ENCODE measurements around the gene ENOX1. TPM values are rescaled to one million over a fixed set of nuclear protein-coding genes. Genes with fewer than 3 reads are reported as not detected.

ENOX1 gene
- total RNA-seq, 1 experiment from 2014 or later, result 0.26 TPM

DNA sequence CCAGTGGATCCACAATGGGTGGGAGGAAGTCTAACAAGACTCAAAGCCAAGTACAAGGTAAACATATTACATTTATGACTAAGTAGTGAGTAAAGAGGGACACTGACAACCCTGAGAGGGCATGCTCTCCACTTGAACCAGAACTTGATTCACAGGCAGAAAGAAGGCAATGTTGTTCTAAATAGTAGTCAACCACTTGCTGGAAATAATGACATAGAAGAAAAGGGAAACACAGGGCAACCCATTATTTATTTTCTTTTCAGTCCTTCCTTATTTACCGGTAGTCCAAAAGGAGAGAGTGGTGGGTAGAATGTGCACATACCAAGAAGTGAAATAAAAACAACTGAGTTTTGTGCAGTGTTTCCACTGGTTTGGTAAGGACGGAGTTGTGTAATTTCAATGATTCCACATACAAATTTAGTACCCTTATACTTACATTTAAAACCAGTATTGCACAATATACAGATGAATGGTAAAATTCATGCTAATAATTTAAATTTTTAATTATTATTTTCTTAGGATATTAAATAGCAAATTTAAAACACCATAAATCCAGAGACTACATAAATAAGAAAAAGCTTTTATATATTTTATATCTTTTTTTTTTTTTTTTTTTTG lies 65.9 kb downstream of the ENOX1 start (continued):
- TF ChIP-seq, protein P1, sequence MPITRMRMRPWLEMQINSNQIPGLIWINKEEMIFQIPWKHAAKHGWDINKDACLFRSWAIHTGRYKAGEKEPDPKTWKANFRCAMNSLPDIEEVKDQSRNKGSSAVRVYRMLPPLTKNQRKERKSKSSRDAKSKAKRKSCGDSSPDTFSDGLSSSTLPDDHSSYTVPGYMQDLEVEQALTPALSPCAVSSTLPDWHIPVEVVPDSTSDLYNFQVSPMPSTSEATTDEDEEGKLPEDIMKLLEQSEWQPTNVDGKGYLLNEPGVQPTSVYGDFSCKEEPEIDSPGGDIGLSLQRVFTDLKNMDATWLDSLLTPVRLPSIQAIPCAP (CRISPR knock-in tag; IDR thresholded peaks at IDR 0.05), result no peak
- no peak for TF ChIP-seq IRF2 (CRISPR knock-in tag; IDR thresholded peaks at IDR 0.05; ENCODE audit: borderline replicate concordance, low read depth)
- no peak for TF ChIP-seq SMAD4 (CRISPR knock-in tag; IDR thresholded peaks at IDR 0.05)
- TF ChIP-seq, protein P2, sequence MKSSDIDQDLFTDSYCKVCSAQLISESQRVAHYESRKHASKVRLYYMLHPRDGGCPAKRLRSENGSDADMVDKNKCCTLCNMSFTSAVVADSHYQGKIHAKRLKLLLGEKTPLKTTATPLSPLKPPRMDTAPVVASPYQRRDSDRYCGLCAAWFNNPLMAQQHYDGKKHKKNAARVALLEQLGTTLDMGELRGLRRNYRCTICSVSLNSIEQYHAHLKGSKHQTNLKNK (CRISPR knock-in tag; IDR thresholded peaks at IDR 0.05), result no peak
- TF ChIP-seq, protein P3, sequence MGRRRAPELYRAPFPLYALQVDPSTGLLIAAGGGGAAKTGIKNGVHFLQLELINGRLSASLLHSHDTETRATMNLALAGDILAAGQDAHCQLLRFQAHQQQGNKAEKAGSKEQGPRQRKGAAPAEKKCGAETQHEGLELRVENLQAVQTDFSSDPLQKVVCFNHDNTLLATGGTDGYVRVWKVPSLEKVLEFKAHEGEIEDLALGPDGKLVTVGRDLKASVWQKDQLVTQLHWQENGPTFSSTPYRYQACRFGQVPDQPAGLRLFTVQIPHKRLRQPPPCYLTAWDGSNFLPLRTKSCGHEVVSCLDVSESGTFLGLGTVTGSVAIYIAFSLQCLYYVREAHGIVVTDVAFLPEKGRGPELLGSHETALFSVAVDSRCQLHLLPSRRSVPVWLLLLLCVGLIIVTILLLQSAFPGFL (CRISPR knock-in tag; IDR thresholded peaks at IDR 0.05; ENCODE audit: borderline replicate concordance), result no peak
- TF ChIP-seq, protein P4, sequence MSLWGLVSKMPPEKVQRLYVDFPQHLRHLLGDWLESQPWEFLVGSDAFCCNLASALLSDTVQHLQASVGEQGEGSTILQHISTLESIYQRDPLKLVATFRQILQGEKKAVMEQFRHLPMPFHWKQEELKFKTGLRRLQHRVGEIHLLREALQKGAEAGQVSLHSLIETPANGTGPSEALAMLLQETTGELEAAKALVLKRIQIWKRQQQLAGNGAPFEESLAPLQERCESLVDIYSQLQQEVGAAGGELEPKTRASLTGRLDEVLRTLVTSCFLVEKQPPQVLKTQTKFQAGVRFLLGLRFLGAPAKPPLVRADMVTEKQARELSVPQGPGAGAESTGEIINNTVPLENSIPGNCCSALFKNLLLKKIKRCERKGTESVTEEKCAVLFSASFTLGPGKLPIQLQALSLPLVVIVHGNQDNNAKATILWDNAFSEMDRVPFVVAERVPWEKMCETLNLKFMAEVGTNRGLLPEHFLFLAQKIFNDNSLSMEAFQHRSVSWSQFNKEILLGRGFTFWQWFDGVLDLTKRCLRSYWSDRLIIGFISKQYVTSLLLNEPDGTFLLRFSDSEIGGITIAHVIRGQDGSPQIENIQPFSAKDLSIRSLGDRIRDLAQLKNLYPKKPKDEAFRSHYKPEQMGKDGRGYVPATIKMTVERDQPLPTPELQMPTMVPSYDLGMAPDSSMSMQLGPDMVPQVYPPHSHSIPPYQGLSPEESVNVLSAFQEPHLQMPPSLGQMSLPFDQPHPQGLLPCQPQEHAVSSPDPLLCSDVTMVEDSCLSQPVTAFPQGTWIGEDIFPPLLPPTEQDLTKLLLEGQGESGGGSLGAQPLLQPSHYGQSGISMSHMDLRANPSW (CRISPR knock-in tag; conservative IDR thresholded peaks at IDR 0.05; ENCODE audit: low read depth), result no peak
- no peak for TF ChIP-seq CREM (CRISPR knock-in tag; IDR thresholded peaks at IDR 0.05)

DNA sequence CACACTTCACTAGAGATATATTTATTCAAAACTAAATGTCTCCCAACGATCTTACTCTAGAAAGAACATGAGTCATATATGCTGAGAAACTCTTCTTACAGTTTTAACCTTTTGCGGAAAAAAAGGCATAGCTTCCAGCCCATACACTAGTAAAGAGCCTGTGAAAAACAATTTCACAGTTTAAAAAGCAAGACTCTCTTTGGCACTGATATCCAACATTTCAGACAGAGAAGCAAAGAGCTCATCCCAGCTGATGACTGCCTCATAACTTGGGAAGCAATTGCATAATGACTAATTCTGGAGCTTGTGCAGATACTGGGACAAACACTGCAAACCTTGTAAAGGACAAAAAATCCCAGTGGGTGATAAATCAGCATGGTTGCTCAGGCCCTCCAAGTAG lies 88.0 kb downstream of the ENOX1 start:
- Mint-ChIP-seq H3K27ac (no peak overlapping the region), H3K27me3 (ENCODE audit: low read depth) (peaks cover 17% of the 10 kb centered on the region), H3K36me3 (no peaks in the 10 kb centered on the region), H3K4me3 (no peak overlapping the region), H3K9me3 (no peaks in the 10 kb centered on the region), H3K4me1 (peaks cover 12% of the 10 kb centered on the region)
- ATAC-seq, result no peak
- no peak for DNase-seq (ENCODE audit: low spot score)
- ChIA-PET POLR2A (no interaction called here), CTCF (no interaction called here)
- TF ChIP-seq, protein P5, sequence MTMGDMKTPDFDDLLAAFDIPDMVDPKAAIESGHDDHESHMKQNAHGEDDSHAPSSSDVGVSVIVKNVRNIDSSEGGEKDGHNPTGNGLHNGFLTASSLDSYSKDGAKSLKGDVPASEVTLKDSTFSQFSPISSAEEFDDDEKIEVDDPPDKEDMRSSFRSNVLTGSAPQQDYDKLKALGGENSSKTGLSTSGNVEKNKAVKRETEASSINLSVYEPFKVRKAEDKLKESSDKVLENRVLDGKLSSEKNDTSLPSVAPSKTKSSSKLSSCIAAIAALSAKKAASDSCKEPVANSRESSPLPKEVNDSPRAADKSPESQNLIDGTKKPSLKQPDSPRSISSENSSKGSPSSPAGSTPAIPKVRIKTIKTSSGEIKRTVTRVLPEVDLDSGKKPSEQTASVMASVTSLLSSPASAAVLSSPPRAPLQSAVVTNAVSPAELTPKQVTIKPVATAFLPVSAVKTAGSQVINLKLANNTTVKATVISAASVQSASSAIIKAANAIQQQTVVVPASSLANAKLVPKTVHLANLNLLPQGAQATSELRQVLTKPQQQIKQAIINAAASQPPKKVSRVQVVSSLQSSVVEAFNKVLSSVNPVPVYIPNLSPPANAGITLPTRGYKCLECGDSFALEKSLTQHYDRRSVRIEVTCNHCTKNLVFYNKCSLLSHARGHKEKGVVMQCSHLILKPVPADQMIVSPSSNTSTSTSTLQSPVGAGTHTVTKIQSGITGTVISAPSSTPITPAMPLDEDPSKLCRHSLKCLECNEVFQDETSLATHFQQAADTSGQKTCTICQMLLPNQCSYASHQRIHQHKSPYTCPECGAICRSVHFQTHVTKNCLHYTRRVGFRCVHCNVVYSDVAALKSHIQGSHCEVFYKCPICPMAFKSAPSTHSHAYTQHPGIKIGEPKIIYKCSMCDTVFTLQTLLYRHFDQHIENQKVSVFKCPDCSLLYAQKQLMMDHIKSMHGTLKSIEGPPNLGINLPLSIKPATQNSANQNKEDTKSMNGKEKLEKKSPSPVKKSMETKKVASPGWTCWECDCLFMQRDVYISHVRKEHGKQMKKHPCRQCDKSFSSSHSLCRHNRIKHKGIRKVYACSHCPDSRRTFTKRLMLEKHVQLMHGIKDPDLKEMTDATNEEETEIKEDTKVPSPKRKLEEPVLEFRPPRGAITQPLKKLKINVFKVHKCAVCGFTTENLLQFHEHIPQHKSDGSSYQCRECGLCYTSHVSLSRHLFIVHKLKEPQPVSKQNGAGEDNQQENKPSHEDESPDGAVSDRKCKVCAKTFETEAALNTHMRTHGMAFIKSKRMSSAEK (CRISPR knock-in tag; IDR thresholded peaks at IDR 0.05; ENCODE audit: borderline replicate concordance), result no peak
- TF ChIP-seq SOX15 (CRISPR knock-in tag; IDR thresholded peaks at IDR 0.05) (no peak), SMAD4 (CRISPR knock-in tag; IDR thresholded peaks at IDR 0.05) (no peak), SMAD3 (CRISPR knock-in tag; IDR thresholded peaks at IDR 0.05; ENCODE audit: borderline replicate concordance) (no peak), TCF7 (CRISPR knock-in tag; IDR thresholded peaks at IDR 0.05; ENCODE audit: low read depth) (no peak), ZNF263 (CRISPR knock-in tag; IDR thresholded peaks at IDR 0.05; ENCODE audit: low read depth) (no peak), ZNF671 (CRISPR knock-in tag; IDR thresholded peaks at IDR 0.05) (no peak), FOXK1 (CRISPR knock-in tag; IDR thresholded peaks at IDR 0.05) (no peak), KAT7 (CRISPR knock-in tag; IDR thresholded peaks at IDR 0.05; ENCODE audit: borderline replicate concordance) (no peak), TEAD4 (CRISPR knock-in tag; IDR thresholded peaks at IDR 0.05) (no peak), PRRX2 (CRISPR knock-in tag; IDR thresholded peaks at IDR 0.05) (no peak), ELF4 (CRISPR knock-in tag; IDR thresholded peaks at IDR 0.05; ENCODE audit: low read depth) (no peak), MYBL2 (CRISPR knock-in tag; IDR thresholded peaks at IDR 0.05) (no peak), GTF2I (CRISPR knock-in tag; conservative IDR thresholded peaks at IDR 0.05) (no peak), FOXJ3 (CRISPR knock-in tag; IDR thresholded peaks at IDR 0.05; ENCODE audit: borderline replicate concordance) (no peak), ZNF317 (CRISPR knock-in tag; IDR thresholded peaks at IDR 0.05; ENCODE audit: borderline replicate concordance, low read depth) (no peak)
- TF ChIP-seq, protein P2 (CRISPR knock-in tag; IDR thresholded peaks at IDR 0.05), result no peak
- TF ChIP-seq, protein P6, sequence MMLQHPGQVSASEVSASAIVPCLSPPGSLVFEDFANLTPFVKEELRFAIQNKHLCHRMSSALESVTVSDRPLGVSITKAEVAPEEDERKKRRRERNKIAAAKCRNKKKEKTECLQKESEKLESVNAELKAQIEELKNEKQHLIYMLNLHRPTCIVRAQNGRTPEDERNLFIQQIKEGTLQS (CRISPR knock-in tag; conservative IDR thresholded peaks at IDR 0.05), result no peak
- TF ChIP-seq, protein P7, sequence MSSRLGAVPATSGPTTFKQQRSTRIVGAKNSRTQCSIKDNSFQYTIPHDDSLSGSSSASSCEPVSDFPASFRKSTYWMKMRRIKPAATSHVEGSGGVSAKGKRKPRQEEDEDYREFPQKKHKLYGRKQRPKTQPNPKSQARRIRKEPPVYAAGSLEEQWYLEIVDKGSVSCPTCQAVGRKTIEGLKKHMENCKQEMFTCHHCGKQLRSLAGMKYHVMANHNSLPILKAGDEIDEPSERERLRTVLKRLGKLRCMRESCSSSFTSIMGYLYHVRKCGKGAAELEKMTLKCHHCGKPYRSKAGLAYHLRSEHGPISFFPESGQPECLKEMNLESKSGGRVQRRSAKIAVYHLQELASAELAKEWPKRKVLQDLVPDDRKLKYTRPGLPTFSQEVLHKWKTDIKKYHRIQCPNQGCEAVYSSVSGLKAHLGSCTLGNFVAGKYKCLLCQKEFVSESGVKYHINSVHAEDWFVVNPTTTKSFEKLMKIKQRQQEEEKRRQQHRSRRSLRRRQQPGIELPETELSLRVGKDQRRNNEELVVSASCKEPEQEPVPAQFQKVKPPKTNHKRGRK (CRISPR knock-in tag; IDR thresholded peaks at IDR 0.05; ENCODE audit: borderline replicate concordance), result no peak
